ENCODE results near the gene TWF1.
"Not testable (repeated sequence)": the region's sequence is repeated elsewhere in the genome, so short reads cannot be mapped to it uniquely, and the experiment has no call there.

The TWF1 gene

DNA sequence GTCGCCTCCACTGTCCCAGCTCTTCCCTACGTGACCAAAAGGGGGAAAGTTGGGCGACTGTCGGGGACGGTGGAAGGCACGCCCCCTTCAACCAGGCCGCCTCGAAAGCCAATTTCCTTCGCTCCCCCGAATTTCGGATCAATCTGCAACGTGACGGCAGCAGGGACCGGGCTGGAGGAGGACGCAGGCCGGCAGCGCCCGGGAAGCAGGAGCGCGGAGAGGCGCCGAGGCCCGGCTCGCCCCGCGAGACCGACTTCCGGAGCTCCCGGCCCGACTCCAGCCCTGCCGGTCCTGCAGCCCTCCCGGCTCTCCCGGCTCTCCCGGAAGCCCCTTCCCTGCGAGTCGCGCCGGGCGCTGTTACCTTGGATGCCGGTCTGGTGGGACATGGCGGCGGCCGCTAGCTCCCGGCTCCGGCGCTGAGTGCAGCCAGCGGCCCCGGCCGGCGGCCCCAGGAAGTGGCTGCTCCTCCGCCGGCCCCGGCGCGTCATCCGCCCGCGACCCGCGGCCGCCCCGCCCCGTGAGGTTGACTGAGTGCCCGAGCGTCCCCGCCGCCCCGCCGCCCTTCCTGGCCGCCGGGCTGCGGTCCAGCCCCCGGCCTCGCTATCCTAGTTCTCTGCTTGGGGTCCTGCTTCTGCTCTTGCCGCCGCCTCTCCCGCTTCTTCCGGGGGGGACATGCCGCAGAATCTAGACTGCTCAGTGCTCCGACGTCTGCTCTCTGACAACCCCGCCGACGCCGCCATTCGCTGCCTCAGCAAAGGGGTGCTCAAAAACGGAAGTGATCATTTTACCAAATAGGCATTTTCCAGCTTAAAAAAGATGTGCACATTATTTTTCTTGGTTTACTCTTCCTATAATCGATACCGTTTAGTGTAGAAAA lies at the start of gene TWF1:
TSS of gene TWF1 (minus strand) at position 458 of the 877 bp plus-strand sequence. CDS start at position 386, 72 bp downstream.
- DNase-seq (ENCODE audit: low read depth in 2 of 2) = peak; percentile 57 to 78

DNA sequence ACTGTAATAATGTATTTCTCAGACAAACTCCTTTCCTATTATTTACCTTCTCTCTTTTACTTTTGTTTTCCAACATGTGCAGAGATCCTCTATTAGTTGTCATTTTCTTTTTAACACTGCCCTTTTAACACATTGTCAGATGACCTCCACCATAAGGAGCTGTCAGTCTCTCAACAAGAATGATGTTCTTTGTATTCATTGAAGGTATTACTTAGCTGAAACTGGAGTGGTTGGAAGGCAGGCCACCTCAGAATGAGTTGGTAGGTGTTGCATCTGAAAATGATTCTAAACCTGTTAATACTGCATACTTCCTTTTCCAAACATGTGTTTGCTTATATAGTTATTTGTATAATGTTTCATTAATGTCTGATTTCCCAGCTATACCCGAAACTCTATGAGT lies 46.6 kb upstream of the TWF1 start:
- no peak for DNase-seq (ENCODE audit: low read depth in 2 of 2)

DNA sequence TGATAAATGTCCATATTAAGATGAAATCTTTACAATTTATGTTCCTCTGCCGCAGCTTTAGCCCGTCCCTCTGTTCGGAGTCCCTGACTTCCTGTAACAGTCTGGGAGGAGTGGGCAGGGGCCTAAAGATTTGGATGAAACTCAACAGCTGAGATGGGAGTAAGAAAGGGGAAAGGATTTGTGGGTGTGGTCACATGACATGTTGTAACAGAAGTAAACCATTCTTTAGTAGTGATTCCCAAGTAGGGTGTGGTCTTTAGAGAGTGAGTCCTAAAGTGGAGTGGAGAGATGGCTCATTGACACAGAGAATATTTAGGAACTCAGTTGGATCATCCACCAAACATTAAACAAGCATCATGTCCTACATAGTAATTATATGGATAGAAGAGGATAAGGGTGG lies 42.7 kb upstream of the TWF1 start:
- no peak for DNase-seq (ENCODE audit: low read depth in 2 of 2)

DNA sequence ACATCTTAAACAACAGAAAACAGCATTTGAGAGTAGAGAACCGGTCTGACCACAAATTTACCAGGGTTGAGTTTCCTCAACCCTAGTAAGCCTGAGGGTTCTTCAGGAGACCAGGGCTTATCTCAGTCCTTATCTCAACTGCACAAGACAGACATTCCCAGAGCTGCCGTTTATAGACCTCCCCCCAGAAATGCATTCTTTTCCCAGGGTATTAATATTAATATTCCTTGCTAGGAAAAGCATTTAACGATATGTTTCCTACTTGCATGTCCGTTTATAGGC lies 42.0 kb upstream of the TWF1 start:
- no peak for DNase-seq (ENCODE audit: low read depth in 2 of 2)

DNA sequence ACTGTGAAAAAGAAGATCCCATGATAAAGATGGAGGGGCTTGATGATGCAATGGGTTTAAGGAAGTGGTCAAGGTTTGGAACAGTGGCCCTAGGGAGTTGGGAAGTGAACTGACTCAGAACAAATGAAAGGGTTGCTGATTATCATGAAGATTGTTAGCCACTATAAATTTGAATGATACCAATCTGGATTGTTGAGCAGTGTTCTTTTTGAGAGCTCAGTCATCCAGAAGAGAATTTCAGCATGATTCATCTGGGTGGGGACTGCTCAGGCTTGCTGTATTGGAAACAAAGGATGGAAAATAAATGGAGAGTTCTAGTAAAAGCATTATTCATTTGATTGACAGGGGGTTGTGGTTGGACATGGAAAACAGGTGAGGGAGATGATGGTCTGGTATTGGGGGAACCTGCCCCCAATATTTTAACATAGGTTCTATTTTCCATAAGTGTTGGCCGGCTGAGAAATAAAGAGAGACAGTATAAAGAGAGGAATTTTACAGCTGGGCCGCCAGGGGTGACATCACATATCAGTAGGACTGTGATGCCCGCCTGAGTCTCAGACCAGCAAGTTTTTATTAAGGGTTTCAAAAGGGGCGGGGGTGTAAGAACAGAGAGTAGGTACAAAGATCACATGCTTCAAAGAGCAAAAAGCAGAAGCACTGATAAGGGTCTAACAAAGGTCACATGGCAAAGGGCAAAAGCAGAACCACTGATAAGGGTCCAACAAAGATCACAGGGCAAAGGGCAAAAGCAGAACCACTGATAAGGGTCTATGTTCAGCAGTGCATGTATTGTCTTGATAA lies 41.5 kb upstream of the TWF1 start:
- not testable (repeated sequence) for DNase-seq (ENCODE audit: low read depth in 2 of 2)

DNA sequence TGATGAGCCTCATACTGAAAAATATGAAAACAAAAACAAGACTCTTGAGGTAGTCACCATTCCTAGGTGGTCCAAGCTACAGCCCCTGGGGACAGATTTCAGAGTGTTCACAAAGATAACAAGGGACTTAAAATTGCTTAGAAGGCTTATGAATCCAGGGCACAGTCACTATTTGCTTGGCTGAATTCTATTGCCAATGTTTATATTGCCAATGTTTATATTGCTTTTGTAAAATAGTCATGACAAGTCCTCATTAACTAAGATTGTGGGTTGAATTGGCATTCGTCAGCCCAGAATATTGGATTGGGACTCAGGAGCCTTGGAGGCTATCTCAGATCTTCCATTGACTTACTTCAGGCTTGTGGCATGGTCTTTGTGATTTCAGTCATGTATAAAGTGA lies 36.1 kb upstream of the TWF1 start:
- no peak for DNase-seq (ENCODE audit: low read depth in 2 of 2)

DNA sequence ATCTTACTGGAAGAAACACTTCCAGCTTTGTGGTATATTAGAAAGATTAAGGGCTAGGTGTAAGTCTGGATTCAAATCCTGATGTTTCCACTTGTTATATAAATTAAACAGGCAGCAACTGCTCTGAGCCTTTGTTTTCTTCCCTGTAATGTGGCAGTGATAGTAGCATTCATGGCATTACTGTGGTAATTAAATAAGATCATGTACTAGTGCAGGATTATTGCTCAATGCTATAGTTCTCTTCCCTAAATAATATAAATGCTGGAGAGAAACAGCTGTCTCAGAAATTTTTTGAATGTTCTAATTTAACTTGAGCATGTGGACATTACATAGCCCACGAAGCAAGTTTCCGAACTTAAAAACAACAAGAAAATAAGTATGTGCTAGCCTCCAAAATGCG lies 35.1 kb upstream of the TWF1 start:
- no peak for DNase-seq (ENCODE audit: low read depth in 2 of 2)

DNA sequence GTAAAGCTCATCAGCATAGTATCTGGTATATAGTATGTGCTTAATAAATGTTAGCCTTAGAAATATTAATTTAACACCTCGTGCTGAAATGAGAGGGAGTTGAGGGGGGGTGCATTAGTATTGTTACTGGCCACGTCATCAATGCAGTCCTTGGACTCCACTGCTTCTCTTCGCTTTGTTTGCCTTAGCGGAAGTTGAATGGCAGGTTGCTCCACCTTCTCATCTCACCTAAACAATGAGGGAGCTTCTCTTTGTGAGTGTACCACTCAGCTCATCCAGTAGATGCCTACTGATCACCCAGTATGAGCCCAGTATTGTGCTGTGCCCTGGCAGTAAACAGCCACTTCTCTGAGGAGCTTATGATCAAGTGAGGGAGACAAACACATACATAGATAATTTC lies 34.2 kb upstream of the TWF1 start:
- no peak for DNase-seq (ENCODE audit: low read depth in 2 of 2)

DNA sequence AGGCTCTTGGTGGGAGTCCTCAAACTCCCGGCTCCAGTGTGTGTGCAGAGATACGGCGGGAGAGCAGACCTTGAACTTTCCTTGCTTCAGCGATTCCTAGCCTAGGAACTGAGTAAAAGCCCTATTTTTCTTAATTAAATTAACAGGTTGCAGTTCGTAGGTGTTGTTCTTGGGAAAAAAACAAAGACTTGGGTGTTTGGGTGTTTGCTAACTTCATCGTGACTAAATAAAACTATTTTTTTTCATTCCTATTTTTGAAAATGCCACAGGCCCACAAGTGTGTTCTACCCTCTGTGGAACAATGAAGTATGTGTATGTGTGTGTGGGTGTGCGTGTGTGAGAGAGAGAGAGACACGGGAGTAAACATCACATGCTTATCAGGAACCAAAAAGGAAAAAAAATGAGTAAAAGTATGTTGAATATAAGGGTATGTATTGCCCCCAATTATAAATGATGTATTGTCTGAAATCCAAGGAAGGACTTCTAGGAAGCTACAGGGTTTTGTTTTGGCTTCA lies 30.4 kb upstream of the TWF1 start:
- no peak for DNase-seq (ENCODE audit: low read depth in 2 of 2)

DNA sequence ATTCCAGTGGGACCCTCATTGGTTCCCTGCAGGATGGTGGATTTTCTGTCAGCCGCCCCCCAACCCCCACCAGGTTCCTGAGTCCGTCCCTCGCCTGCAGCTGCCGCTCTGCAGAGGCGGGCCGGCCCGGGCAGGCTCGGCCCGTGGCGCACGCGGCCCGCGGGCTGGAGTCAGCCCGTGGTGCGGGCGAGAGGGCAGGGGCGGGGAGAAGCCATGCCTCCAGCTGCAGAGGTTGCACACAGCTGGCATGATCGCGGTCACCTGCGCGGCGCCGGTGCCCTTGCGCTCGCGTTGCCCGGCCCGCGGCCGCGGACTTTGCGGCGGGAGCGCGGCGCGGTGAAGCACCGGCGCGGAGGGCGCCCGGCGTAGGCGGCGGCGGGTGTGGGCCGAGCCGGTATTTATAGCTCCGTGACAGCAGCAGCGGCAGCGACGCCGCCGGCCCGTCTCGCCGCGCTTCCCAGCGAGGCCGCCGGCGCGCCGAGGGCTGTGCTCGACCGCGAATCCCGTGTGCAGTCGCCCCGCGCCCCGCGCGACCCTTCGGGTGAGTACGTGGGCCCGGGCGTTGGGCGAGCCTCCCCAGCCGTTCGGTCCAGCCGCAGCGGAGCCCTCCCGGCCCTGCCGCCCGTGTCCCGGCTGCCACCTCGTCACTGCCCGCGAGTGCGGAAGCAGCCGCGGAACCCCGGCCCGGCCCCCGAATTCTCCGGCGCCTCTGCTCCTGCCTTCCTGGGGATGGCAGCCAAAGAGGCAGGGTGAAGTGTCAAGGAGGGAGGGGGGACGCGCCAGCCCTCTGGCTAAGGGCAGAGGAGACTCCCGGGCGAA lies 29.7 kb upstream of the TWF1 start, which contains the start of gene TMEM117:
TSS of gene TMEM117 (plus strand) at position 426 of the 819 bp plus-strand sequence.
- DNase-seq (ENCODE audit: low read depth in 2 of 2) = peak; percentile 4 to 13

DNA sequence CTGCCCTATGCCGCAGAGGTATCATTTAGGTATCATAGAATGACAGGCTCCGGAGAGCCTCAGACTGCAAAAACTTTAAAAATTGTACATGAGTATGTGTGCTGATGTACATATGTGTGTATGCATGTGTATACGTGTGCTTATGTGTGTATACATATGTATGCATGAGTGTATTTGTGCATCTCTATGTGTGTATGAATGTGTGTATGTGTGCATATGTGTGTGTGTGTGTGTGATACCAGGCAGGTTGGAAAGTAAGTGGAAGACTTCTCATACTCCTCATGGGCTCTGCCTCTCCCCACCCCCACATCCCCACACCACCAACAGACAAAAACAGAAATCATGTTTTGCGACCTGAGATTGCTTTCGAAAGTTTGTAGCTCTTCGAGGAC lies 29.1 kb upstream of the TWF1 start:
- DNase-seq (ENCODE audit: low read depth in 2 of 2) = no peak

DNA sequence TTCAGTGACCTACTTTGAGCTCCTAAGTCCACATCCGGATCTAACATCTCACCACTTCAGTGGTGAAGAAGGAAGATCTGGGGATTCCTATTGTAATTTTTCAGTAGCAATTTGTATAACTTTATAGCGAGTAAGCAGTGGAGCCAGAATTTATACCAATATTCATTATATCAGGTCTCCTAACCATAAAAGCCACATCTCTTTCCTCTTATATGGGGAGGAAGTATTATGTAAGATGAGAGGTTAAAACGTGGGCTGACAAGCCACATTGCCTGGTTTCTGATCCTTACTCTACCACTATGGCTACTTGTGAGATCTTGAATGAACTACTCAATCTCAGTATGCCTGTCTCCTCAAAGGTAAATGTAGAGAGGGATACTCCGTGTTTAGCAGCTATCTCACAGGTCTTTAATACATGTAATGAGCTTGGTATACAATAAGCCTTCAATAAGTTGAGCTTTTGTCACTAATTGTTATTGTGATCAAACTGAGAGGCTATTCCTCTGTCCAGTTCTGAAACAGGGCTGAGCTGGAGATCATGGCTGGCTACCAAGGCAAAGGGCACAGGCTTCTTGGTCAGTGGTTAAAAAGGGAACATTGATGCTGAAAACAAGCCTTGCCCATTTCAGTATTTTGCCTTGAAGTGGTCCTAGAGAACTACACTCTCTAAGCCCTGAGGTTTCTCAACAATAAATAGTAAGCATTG lies 26.5 kb upstream of the TWF1 start:
- DNase-seq (ENCODE audit: low read depth in 2 of 2) = no peak

DNA sequence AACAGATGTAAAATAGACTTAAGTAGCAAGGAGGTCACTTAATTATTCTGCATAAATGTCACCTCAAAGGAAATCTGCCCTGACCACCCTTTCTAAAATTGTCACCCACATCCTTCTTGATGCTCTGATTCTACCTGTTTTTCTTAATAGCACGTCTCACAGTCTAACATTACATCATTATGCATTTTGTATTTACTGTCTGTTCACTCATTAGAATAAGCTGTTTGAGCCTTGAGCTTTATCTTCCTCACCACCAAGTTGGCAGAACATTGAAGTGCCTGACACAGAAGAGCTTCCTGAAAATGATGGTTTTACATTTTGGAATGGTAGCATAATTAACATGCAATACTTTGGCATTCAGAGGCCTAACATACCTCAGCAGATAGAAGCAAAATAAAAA lies 21.0 kb upstream of the TWF1 start:
- DNase-seq (ENCODE audit: low read depth in 2 of 2) = no peak

DNA sequence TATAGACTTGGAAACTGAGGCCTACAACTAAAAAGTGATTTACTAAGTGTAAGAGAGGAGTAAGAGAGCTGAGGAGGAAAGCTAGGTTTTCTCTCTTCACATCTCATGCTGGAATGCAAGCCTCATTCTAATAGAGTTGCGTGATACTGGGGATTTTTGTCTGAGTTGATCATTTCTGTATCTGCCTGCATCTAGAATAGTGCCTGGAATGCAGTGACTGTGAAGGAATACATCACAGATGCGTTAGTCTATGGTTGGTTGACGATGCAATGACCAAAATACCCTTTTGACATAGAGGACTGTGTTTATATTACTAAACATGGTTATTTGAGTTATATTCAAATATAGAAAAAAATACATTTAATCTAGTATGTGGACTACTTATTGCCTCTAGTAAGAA lies 20.6 kb upstream of the TWF1 start:
- DNase-seq (ENCODE audit: low read depth in 2 of 2) = no peak

DNA sequence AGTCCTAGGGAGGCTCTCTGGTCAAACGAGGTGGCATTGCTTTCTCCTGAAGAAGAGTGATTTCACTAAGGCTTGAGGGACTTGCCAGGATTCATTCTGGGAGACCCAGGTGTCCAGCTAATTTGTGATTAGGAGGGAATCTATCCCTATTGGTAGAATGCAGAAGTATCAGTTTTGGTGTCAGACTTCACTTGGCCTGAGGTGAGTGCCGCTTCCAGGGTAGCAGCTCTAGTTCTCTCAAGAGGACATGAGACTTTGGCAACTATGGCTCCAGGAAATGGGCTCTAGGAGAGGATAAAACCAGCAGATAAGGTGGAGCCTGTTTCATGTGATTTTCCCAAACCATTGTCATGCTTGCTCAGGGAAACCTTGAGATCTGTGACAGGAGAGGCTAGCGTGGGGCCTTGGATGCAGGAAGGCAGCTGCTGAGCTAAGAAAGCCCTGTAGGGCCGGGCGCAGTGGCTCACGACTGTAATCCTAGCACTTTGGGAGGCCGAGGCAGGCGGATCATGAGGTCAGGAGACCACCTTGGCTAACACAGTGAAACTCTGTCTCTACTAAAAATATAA lies 18.2 kb upstream of the TWF1 start:
- no peak for DNase-seq (ENCODE audit: low read depth in 2 of 2)

DNA sequence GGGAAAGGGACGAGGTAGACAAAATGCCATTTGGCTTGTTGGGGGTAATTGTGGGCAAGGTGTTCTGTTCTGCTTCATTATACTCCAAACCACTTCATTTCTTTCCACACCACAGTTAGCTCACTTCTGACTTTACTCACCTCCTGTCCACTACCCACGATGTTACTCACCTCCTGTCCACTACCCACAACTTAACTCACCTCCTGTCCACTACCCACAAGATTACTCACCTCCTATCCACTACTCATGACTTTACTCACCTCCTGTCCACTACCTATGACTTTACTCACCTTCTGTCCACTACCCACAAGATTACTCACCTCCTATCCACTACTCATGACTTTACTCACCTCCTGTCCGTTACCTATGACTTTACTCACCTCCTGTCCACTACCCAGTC lies 10.1 kb upstream of the TWF1 start:
- DNase-seq (ENCODE audit: low read depth in 2 of 2) = no peak

DNA sequence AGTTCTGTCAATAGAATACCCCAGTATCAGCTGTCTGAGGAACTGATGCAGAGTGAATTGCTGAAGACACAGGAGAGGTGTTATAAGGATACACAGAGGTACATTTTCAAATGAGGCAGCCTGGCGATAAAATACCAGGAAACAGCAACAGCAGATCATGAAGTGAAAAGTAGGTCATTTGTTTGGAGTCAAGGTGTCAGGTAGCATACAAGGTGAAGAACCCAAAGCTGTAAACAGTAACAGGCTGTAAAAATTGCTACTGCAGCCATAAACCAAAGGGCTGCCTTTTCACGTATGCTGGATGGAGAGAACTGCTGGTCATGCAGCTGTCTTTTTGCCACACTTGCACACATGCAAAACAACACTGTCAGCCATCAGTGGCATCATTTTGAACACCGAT lies 9.3 kb upstream of the TWF1 start:
- no peak for DNase-seq (ENCODE audit: low read depth in 2 of 2)

DNA sequence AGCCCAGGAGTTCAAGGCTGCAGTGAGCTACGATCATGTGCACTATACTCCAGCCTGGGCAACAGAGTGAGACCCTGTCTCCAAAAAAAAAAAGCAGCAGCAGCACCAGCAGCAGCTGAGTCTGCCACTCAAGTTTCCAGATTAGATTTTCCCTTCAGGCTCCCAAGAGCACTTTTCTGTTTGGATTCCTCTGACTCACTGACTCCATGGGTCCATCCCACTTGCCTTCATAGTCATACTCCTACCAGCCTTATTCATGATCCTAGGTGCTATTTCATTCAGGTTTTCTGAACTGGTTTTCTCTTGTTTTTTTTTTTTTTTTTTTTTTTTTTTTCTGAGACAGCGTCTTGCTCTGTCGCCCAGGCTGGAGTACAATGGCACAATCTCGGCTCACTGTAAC lies 6.8 kb upstream of the TWF1 start:
- no peak for DNase-seq (ENCODE audit: low read depth in 2 of 2)

DNA sequence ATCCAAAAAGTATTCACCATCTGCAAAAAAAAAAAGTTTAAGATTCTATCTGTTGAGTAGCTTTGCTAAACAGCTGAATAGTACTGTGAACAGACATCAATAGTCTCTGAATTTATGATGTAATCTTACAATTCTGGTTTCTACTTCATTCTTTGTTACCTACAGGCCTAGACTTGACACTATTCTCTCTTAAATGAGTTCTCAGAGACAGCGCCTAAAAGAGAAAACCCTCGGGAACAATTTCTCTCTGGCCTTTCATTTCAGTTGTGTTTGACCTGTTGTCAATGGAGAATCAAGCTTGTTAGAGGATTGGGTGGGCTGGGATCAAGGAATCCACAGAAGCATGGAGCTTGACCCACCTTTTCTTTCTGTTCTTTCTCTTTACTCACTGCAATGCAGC lies 5.9 kb upstream of the TWF1 start:
- DNase-seq (ENCODE audit: low read depth in 2 of 2) = no peak

DNA sequence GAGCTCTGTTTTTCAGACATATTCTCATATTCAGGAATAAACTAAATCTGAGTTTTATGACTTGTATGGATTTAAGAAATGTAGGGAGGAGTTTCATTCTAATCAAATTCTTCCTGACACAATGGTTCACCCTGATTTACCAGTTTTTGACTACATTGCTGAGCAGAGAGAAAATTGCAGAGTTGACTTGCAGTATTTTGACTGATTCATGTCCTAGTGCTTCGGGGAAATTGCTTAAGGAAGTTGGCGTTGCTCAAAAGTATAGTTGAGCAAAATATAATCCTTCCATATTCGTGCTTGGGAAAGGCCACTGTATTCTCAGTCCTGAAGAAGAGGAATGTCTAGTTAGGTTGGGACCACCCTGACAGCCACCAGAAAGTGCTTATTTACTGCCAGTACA lies 1.3 kb upstream of the TWF1 start:
- DNase-seq (ENCODE audit: low read depth in 2 of 2) = no peak

DNA sequence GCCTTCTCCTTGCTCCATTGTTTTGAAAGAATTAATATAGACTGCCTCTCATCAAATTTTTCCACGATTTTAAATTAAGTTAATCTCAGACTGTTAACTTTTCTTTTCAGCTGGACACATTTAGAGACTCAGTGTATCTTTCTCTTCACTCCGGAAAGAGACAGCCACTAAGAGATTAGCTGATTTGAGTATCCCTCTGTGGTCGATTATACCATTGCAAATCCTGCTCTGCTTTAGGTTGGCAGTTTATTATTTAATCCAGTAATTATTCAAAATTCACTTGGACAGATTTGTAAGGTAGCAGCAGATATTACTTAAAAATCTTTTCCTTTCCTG lies 588 bp upstream of the TWF1 start:
- no peak for DNase-seq (ENCODE audit: low read depth in 2 of 2)

All from stimulated activated CD4-positive, alpha-beta T cell treated with anti-CD3 and anti-CD28 coated beads, Interleukin-1b, Interleukin-23, amount 100 ng/mL, for 1 hour (primary cell).